GM12865 (cell line): ENCODE data around the gene TSSC4.

Experiments
- DNase-seq: peaks from one replicate; pipeline ENCODE4 v3.0.0; 2010; ENCODE audit warnings: low read depth
- H3K4me3 ChIP-seq: 2 replicates; pipeline ENCODE4 v1.5.1; 2011; ENCODE audit warnings: mild to moderate bottlenecking, low read depth, low read length, control low read depth
- CTCF ChIP-seq: IDR thresholded peaks from 2 replicates; pipeline ENCODE4 v1.5.1; 2011; ENCODE audit warnings: low read length, control low read depth, low read depth, inconsistent platforms; ENCODE audit not compliant: insufficient read depth; ENCODE audit errors: missing control alignments

TSSC4 gene

GRCh38 chr11:2447951-2448650, 47.6 kb downstream of the TSSC4 start:
- no peak for DNase-seq
- H3K4me3 ChIP-seq = no peak overlapping the region
- TF ChIP-seq CTCF = no peak

GRCh38 chr11:2448661-2449547, 48.4 kb downstream of the TSSC4 start:
- no peak overlapping the region for H3K4me3 ChIP-seq
- DNase-seq = no peak
- TF ChIP-seq CTCF = no peak

GRCh38 chr11:2449548-2450320, 49.2 kb downstream of the TSSC4 start:
- TF ChIP-seq CTCF = no peak
- DNase-seq = no peak
- H3K4me3 ChIP-seq = no peak overlapping the region

- no peak for TF ChIP-seq CTCF
- no peak overlapping the region for H3K4me3 ChIP-seq
- no peak for DNase-seq
These were observed 49.9 kb downstream of the TSSC4 start for GRCh38 chr11:2450321-2451041.

- H3K4me3 ChIP-seq = no peak overlapping the region
- DNase-seq = no peak
- TF ChIP-seq CTCF = no peak
These were observed 50.8 kb downstream of the TSSC4 start for GRCh38 chr11:2451336-2451735.

- DNase-seq = no peak
- no peak overlapping the region for H3K4me3 ChIP-seq
- TF ChIP-seq CTCF = no peak
These were observed 51.4 kb downstream of the TSSC4 start for GRCh38 chr11:2451916-2452315.
